Tibial artery (tissue), 4 donors: Measurements from ENCODE around the gene GNG7.

Experiments used
- DNase-seq, 2 donors: peaks; one replicate each; pipeline ENCODE4 v3.0.0-alpha.2; 2019
- H3K27ac ChIP-seq, 2 donors: fragments of 200-600 bp; sonication (generic) in 1 of 2; 1 replicate in 1 of 2; 2 replicates in 1 of 2; pipeline ENCODE4 v1.5.1; 2018 to 2019; ENCODE audit warnings: mild to moderate bottlenecking in 1 of 2
- H3K27me3 ChIP-seq, 2 donors: fragments of 200-600 bp; sonication (generic) in 1 of 2; one replicate each; pipeline versions ENCODE4 v1.5.1 to v1.6.0; 2016 to 2019
- H3K36me3 ChIP-seq, 3 donors: fragments of 200-600 bp; sonication (generic) in 2 of 3; one replicate each; pipeline ENCODE4 v1.5.1; 2016 to 2019; ENCODE audit warnings: mild to moderate bottlenecking in 2 of 3
- H3K4me1 ChIP-seq, 4 donors: fragments of 200-600 bp; sonication (generic) in 2 of 4; 1 replicate in 3 of 4; 2 replicates in 1 of 4; pipeline ENCODE4 v1.5.1; 2016 to 2019
- H3K4me3 ChIP-seq, 2 donors: fragments of 200-600 bp; sonication (generic) in 1 of 2; 1 replicate in 1 of 2; 2 replicates in 1 of 2; pipeline ENCODE4 v1.5.1; 2018 to 2019; ENCODE audit warnings: mild to moderate bottlenecking in 2 of 2
- H3K9me3 ChIP-seq, 3 donors: fragments of 200-600 bp; sonication (generic) in 1 of 3; one replicate each; pipeline ENCODE4 v1.5.1; 2016 to 2019
- intact Hi-C: fragments of 100-400 bp; cut with DNase I; formaldehyde crosslinking; loops from one replicate; pipeline ENCODE4 v1.15.0; 2023; ENCODE audit warnings: low total_unique reads
- TF ChIP-seq, protein P1 (sequence below), 2 experiments: fragments of 200-600 bp in 1 of 2; fragments of 450-650 bp in 1 of 2; IDR thresholded peaks; one replicate each; pipeline ENCODE4 v1.5.1; 2017 to 2019; ENCODE audit warnings: antibody characterized with exemption in 2 of 2, mild to moderate bottlenecking in 1 of 2, moderate library complexity in 1 of 2

GNG7 gene

GRCh38 chr19:2556221-2557092 lies 146.0 kb downstream of the GNG7 start:
- TF ChIP-seq, protein P1, sequence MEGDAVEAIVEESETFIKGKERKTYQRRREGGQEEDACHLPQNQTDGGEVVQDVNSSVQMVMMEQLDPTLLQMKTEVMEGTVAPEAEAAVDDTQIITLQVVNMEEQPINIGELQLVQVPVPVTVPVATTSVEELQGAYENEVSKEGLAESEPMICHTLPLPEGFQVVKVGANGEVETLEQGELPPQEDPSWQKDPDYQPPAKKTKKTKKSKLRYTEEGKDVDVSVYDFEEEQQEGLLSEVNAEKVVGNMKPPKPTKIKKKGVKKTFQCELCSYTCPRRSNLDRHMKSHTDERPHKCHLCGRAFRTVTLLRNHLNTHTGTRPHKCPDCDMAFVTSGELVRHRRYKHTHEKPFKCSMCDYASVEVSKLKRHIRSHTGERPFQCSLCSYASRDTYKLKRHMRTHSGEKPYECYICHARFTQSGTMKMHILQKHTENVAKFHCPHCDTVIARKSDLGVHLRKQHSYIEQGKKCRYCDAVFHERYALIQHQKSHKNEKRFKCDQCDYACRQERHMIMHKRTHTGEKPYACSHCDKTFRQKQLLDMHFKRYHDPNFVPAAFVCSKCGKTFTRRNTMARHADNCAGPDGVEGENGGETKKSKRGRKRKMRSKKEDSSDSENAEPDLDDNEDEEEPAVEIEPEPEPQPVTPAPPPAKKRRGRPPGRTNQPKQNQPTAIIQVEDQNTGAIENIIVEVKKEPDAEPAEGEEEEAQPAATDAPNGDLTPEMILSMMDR (IDR thresholded peaks at IDR 0.05), result no peak
- Histone ChIP-seq H3K4me3 (no peak overlapping the region), H3K27ac (no peak overlapping the region), H3K27me3 (no peaks in the 10 kb centered on the region), H3K9me3 (no peaks in the 10 kb centered on the region), H3K36me3 (no peaks in the 10 kb centered on the region), H3K4me1 (peaks cover 0 to 20% (median 8%) of the 10 kb centered on the region in 4 donors)
- intact Hi-C loops, result no loop called here
- peak in 1 of 2 donors; percentile 63 for DNase-seq

DNA sequence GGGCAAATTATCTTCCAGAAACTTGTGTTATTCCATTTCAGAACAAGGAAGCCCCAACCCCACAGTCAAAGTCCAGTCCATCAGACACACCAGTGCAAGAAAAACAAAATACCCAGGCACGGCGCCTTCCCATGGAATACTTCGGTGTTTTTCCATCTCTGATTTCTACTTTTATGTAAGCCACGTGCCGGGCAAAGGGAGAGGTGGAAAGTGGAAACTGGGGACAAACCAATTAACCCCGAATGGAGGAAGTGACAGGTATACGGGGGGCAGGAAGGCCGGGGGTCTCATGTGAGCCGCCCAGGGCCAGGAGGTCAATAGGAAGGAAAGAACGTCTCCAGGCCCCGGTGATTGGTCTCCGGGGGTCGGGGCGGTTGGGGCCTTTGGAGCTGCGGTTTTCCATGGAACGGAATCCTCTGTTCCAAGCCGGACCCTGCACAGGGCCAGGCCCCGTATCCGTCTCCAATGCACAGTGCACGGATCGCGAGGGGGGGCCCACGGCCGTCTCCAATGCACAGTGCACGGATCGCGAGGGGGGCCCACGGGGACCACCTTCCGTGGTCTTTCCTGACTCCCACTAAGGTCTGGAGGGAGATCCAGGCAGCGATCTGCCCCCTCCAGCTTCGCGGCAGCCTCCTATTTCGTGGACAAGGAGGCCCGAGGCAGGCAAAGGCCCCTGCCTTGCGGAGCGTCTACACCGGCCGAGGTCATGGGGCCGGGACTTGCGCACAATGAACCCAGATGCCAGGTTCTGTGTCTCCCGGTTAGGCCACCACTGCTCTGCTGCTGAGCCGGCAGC lies 146.9 kb downstream of the GNG7 start:
- peaks cover 0 to 23% (median 8%) of the 10 kb centered on the region in 4 donors for H3K4me1 ChIP-seq
- H3K4me3 ChIP-seq, result peak overlapping the region; percentile 11 to 16
- H3K27ac ChIP-seq, result peak overlapping the region; percentile 67 to 77
- TF ChIP-seq, protein P1 (IDR thresholded peaks at IDR 0.05), result no peak
- intact Hi-C loops, result no loop called here
- H3K27me3 ChIP-seq, result no peaks in the 10 kb centered on the region
- peak in 1 of 2 donors; percentile 59 for DNase-seq
- no peaks in the 10 kb centered on the region for H3K9me3 ChIP-seq
- no peaks in the 10 kb centered on the region for H3K36me3 ChIP-seq

- no peaks in the 10 kb centered on the region for H3K27me3 ChIP-seq
- peak overlapping the region; percentile 67 to 77 for H3K27ac ChIP-seq
- peak overlapping the region; percentile 11 to 16 for H3K4me3 ChIP-seq
- intact Hi-C loops, result no loop called here
- DNase-seq, result peak in 1 of 2 donors; percentile 70
- H3K36me3 ChIP-seq, result no peaks in the 10 kb centered on the region
- H3K9me3 ChIP-seq, result no peaks in the 10 kb centered on the region
- TF ChIP-seq, protein P1 (IDR thresholded peaks at IDR 0.05), result no peak
- H3K4me1 ChIP-seq, result peaks cover 0 to 27% (median 11%) of the 10 kb centered on the region in 4 donors
Measured at GRCh38 chr19:2554856-2555255, 147.6 kb downstream of the GNG7 start.

- H3K9me3 ChIP-seq, result no peaks in the 10 kb centered on the region
- no peaks in the 10 kb centered on the region for H3K36me3 ChIP-seq
- no peaks in the 10 kb centered on the region for H3K27me3 ChIP-seq
- no peak overlapping the region for H3K27ac ChIP-seq
- no peak overlapping the region for H3K4me3 ChIP-seq
- TF ChIP-seq, protein P1 (IDR thresholded peaks at IDR 0.05), result no peak
- intact Hi-C loops, result no loop called here
- no peak for DNase-seq
- H3K4me1 ChIP-seq, result peaks cover 0 to 27% (median 11%) of the 10 kb centered on the region in 4 donors
Measured at GRCh38 chr19:2553510-2553909, 149.0 kb downstream of the GNG7 start.

- no peaks in the 10 kb centered on the region for H3K9me3 ChIP-seq
- DNase-seq, result no peak
- H3K4me1 ChIP-seq, result peaks cover 0 to 28% (median 11%) of the 10 kb centered on the region in 4 donors
- H3K4me3 ChIP-seq, result no peak overlapping the region
- intact Hi-C loops, result no loop called here
- TF ChIP-seq, protein P1 (IDR thresholded peaks at IDR 0.05), result no peak
- H3K27me3 ChIP-seq, result no peaks in the 10 kb centered on the region
- no peaks in the 10 kb centered on the region for H3K36me3 ChIP-seq
- H3K27ac ChIP-seq, result peak overlapping the region in 1 of 2 donors; percentile 3
Measured at GRCh38 chr19:2552859-2553258, 149.6 kb downstream of the GNG7 start.
